Kidney glomerular epithelial cell (primary cell): ENCODE data around the gene FGGY.

ENCODE experiments used
- DNase-seq: peaks from one replicate; lab custom pipeline; 2025; lab: John Stamatoyannopoulos, UW

The FGGY gene

DNA sequence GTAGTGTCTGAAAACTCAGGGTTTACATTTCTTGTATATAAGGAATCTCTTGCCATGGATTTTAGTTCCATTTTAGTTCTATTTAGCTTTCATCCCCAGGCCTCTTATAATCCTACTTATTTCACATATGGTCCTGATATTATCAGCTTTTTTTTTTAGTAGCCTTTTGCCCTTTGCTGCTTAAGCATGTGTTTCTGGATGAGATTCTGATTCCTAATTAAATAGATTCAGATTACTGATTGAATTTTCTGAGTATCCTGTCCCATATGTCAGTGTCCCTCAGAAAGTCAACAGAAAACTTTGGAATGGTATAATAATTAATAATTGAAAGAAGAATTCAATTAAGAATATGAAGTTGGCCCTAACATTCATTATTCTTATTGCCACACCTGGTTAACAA, 383.1 kb downstream of the FGGY start:
- no peak for DNase-seq

GRCh38 chr1:59682396-59683080, 385.6 kb downstream of the FGGY start:
- no peak for DNase-seq

DNA sequence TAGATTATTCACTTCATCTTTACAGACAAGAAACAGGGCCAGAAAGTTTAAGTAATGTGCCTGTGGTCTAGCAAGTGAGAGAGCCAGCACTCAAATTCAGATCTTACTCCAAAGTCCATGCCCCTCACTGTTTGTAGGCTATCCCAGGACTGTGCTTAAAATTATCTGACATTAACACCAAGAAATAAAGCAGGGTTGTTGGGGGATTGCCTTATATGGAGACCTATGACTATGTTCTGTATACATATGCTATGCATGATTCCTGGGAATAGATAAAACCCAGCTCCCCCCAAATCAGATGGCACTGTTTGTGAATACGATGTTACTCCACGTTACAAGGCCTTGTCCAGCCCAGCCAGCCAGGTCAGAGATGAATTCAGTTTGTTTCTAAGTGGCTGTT, 386.3 kb downstream of the FGGY start:
- no peak for DNase-seq

DNA sequence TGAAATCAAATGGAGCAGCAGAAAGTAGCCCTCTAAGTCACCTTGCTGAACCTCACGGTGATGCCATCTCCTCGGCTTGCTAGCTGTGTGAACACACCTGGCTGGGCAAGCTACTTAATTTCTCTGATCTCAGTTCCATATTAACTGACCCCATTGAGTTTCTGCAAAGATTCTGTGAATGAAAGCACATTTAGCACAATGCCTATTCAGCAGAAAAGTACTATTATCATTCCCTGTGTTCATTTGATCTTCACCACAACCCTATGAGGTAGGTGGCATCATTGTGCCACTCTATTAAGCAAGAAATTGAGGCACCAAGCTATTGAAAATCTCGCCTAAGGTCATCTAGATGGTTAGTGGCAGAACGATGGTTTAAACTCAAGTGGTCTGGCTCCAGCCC, 387.8 kb downstream of the FGGY start:
- DNase-seq = no peak

DNA sequence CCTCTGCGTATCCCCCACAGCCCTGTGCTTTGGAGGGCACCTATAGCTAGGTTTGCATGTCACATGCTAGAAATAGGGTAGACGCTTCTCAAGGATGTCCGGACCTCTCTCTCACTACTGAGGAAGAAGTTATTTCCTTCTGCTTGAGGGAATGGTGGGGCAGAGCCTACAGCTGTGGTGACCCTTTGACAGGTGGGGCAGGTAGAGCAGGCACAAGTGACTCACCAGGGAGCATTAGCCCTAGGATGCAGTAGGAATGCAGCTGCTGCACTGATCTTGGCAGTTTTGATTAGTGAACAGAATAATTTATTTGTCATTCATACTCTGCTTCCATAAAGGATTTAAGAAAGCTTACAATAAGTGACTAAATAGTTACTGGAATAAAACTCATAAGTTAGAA, 388.2 kb downstream of the FGGY start:
- DNase-seq = no peak

GRCh38 chr1:59685666-59686065, 388.8 kb downstream of the FGGY start:
- DNase-seq = no peak

GRCh38 chr1:59686170-59686569, 389.3 kb downstream of the FGGY start:
- DNase-seq = no peak

- DNase-seq = no peak
Measured at GRCh38 chr1:59686574-59686973, 389.7 kb downstream of the FGGY start.

DNA sequence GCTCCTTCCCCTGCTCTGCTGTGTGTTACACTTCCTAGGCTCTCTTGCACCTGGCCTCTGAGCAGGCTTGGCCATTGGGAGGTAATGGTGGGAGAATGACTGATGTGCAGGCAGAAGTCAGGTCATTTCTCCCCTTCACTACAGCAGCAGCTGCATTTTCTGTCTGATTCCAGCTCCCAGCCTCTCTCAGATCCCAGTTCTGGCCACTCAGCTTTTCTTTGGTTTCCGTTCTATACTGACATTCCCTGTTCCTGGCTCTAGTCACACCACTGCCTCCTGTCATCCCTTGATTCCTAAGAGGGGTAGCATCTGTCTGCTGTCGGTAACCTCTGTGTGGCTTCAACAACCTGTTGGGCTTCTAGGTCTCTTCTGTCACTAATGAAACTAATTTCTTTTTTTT, 390.2 kb downstream of the FGGY start:
- no peak for DNase-seq

GRCh38 chr1:59688976-59689375, 392.1 kb downstream of the FGGY start:
- no peak for DNase-seq

DNA sequence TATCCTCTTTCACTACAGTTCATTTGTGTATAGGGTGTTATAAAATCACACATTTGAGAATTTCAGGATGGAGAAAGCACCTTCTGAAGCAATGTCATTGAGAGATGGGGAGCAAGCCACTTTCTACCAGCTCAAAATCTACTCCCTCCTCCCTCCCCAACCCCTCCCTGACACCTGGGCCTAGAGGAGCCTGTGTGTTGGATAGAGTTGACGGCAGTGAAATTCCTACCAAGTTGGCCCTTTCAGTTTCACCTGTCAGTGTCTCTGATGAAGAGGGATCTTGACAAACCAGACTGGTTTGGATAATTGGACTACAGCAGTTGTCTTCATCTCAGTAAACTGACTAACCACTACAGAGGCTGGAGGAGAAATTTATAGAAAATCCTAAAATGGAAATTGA, 392.8 kb downstream of the FGGY start:
- no peak for DNase-seq

DNA sequence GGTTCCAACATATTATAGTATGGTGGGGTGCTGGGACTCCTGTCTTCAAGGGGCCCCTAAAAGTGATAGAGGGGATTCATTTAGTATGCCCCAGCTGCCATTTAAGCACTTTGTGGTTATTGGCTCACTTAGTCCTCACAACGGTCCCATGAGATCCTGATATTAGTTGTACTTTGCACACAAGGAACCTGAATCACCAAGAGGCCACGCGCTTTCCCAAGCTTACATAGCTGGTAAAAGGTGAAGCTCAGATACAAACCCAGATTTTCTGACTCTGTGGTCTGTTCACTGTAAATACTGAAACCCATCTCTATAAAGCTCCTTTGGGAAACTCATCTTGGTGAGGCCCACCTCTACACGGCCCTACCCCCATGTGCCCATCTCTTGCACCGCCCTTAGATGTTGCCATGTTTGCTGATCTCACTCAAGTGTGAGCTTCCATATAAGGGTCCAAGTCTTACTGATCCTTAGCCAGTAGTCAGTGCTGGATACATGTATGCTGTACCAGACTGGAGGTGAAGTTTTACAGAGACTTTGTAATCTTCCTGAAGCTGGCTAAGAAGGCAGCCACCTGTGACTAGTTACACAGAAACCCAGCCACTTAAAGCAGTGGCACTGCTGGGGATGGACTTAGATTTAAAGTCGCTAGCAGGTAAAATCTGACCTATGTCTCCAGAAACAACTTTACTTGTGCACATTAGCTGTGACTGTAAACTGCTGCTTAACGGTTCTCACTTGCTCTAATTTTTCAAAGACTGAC, 393.5 kb downstream of the FGGY start:
- DNase-seq = no peak

GRCh38 chr1:59691261-59691660, 394.4 kb downstream of the FGGY start:
- no peak for DNase-seq

- no peak for DNase-seq
Measured at GRCh38 chr1:59692591-59692990, 395.7 kb downstream of the FGGY start.

DNA sequence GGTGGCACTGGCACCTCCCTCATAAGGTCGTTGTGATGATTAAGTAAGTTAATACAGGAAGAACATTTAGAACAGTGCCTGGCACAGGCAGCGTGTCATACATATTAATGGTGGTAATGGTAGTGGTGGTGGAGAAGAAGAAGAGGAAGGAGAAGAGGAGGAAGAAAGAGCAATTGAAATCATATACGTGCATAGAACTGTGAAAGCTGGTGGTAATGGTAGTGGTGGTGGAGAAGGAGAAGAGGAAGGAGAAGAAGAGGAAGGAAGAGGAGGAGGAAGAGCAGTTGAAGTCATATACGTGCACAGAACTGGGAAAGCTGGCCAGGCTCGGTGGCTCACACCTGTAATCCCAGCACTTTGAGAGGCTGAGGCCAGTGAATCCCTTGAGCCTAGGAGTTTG, 396.5 kb downstream of the FGGY start:
- DNase-seq = no peak

DNA sequence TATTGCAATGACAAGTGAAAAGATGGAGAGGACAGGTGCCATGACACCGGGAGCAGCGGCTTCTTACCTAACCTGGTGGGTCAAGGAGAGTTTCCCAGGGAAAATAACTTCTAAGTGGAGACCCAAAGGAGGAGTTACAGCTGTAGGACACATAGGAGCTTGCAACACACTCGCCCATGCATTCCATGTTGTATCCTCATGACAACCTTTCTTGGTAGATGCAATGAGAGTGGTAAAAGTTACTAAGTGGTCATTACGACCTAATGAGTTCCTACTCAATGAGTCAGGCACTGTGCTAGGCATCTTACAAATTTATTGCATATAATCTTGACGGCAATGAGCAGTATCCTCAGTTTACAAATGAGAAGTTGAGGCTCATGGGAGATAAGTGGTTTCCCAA, 398.4 kb downstream of the FGGY start:
- DNase-seq = no peak

GRCh38 chr1:59696421-59697115, 399.7 kb downstream of the FGGY start:
- DNase-seq = no peak

DNA sequence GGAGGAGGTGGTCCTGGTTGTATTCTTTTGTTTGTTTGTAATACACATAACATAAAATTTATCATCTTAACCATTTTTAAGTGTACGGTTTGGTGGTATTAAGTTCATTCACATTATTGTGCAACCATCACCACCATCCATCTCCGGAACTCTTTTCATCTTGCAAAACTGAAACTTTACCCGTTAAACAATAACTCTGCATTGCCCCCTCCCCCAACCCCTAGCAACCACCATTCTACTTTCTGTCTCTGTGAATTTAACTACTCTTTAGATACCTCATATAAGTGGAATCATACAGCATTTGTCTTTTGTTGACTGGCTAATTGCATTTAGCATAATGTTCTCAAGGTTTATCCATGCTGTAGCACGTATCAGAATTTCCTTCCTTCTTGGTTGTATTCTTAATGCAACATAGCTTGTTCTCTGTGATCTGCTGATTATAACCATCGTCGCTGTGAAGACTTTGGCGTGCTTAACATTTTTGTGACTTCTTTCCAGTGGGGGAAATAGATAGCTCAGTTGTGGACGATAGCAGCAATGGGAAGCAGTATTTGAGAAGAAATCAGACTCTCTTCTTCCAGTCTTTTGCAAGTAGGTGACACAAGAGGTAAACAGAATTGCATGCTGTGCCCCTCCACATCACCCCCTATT, 400.4 kb downstream of the FGGY start:
- DNase-seq = no peak

DNA sequence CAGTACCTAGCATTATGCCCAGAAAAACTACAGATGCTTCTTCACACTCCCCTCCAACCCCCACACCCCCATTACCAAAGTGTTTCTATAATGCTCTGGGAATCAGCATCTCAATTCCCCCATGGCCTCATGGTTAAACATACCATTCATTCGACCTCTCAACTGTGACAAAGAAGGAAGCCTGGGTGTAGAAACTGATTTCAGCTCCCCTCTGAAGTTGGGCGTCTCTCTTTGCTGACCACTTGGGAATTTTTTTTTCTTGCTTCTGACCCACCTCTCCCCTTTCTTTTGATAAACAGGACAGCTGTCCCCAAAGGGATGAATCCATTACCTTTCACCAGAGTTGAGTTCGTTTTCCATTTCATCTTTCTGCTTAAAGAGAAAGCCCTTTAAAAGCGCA, 401.5 kb downstream of the FGGY start:
- no peak for DNase-seq

- DNase-seq = peak; percentile 67
Measured at GRCh38 chr1:59699227-59699847, 402.4 kb downstream of the FGGY start.

- DNase-seq = no peak
Measured at GRCh38 chr1:59701376-59701775, 404.5 kb downstream of the FGGY start.

- DNase-seq = peak; percentile 11
Measured at GRCh38 chr1:59703226-59703917, 406.5 kb downstream of the FGGY start.
